ENCODE measurements around the gene SPATS2L.

SPATS2L gene

GRCh38 chr2:200306196-200306930 lies at the start of gene SPATS2L:
TSS of gene SPATS2L (plus strand) at chr2:200306693. CDS start at chr2:200389245, 82,552 bp downstream.
- DNase-seq (ENCODE audit: low spot score) = peak; percentile 68

GRCh38 chr2:200257570-200257969 lies 48.9 kb upstream of the SPATS2L start:
- DNase-seq (ENCODE audit: low spot score) = no peak

GRCh38 chr2:200258081-200258480 lies 48.4 kb upstream of the SPATS2L start:
- DNase-seq (ENCODE audit: low spot score) = no peak

- DNase-seq (ENCODE audit: low spot score) = no peak
These were observed 47.5 kb upstream of the SPATS2L start for GRCh38 chr2:200258881-200259576.

GRCh38 chr2:200259577-200259957 lies 46.9 kb upstream of the SPATS2L start:
- no peak for DNase-seq (ENCODE audit: low spot score)

GRCh38 chr2:200262047-200262446 lies 44.4 kb upstream of the SPATS2L start:
- no peak for DNase-seq (ENCODE audit: low spot score)

GRCh38 chr2:200263279-200263678 lies 43.2 kb upstream of the SPATS2L start:
- no peak for DNase-seq (ENCODE audit: low spot score)

- no peak for DNase-seq (ENCODE audit: low spot score)
These were observed 41.9 kb upstream of the SPATS2L start for GRCh38 chr2:200264631-200265030.

GRCh38 chr2:200266406-200266805 lies 40.1 kb upstream of the SPATS2L start:
- no peak for DNase-seq (ENCODE audit: low spot score)

- DNase-seq (ENCODE audit: low spot score) = no peak
These were observed 39.1 kb upstream of the SPATS2L start for GRCh38 chr2:200267350-200267749.

GRCh38 chr2:200270732-200271131 lies 35.8 kb upstream of the SPATS2L start:
- no peak for DNase-seq (ENCODE audit: low spot score)

GRCh38 chr2:200272320-200272719 lies 34.2 kb upstream of the SPATS2L start:
- no peak for DNase-seq (ENCODE audit: low spot score)

- DNase-seq (ENCODE audit: low spot score) = peak; percentile 74
These were observed 32.1 kb upstream of the SPATS2L start for GRCh38 chr2:200274116-200275075.

GRCh38 chr2:200275295-200276013 lies 31.0 kb upstream of the SPATS2L start:
- no peak for DNase-seq (ENCODE audit: low spot score)

- no peak for DNase-seq (ENCODE audit: low spot score)
These were observed 30.0 kb upstream of the SPATS2L start for GRCh38 chr2:200276472-200276871.

GRCh38 chr2:200278694-200279316 lies 27.7 kb upstream of the SPATS2L start:
- no peak for DNase-seq (ENCODE audit: low spot score)

GRCh38 chr2:200279857-200280256 lies 26.6 kb upstream of the SPATS2L start:
- DNase-seq (ENCODE audit: low spot score) = no peak

- DNase-seq (ENCODE audit: low spot score) = no peak
These were observed 19.9 kb upstream of the SPATS2L start for GRCh38 chr2:200286578-200286977.

GRCh38 chr2:200288670-200289429 lies 17.6 kb upstream of the SPATS2L start:
- no peak for DNase-seq (ENCODE audit: low spot score)

GRCh38 chr2:200296118-200296517 lies 10.4 kb upstream of the SPATS2L start:
- DNase-seq (ENCODE audit: low spot score) = no peak

Data from globus pallidus (tissue), 1 donor.